Right renal pelvis (tissue), 4 donors: ENCODE results near the gene PAEP. TPM values are rescaled to one million over a fixed set of nuclear protein-coding genes. Genes with fewer than 3 reads are reported as not detected.
"Not testable (repeated sequence)": the region's sequence is repeated elsewhere in the genome, so short reads cannot be mapped to it uniquely, and the experiment has no call there.

Experiments
- DNase-seq, 4 donors: peaks; one replicate each; pipeline ENCODE4 v3.0.0-alpha.2; 2013; ENCODE audit warnings: low read depth in 4 of 4, low spot score in 3 of 4, missing footprints in 1 of 4
- polyA plus RNA-seq, 4 donors: library from polyadenylated mRNA; unstranded; fragments of 120-200 nt; gene quantifications; one replicate each; pipeline ENCODE4 v1.2.1, GENCODE V29; 2013; ENCODE audit not compliant: insufficient read length in 4 of 4

Gene PAEP
- polyA plus RNA-seq = under 1 TPM in 1 of 4 donors, not detected in 3; 0.12 TPM

- DNase-seq = no peak
Measured at GRCh38 chr9:135561391-135562234, at the start of gene PAEP. TSS of gene PAEP (plus strand) at chr9:135561756.

GRCh38 chr9:135512241-135512603 lies 49.3 kb upstream of the PAEP start:
- no peak for DNase-seq

- no peak for DNase-seq
Measured at GRCh38 chr9:135512904-135513303, 48.7 kb upstream of the PAEP start.

- DNase-seq = no peak
Measured at GRCh38 chr9:135513351-135513846, 48.2 kb upstream of the PAEP start.

- DNase-seq = not testable (repeated sequence)
Measured at GRCh38 chr9:135513906-135514305, 47.6 kb upstream of the PAEP start.

- no peak for DNase-seq
Measured at GRCh38 chr9:135514342-135515082, 47.0 kb upstream of the PAEP start.

- DNase-seq = no peak
Measured at GRCh38 chr9:135515083-135515951, 46.2 kb upstream of the PAEP start.

GRCh38 chr9:135516132-135516860 lies 45.3 kb upstream of the PAEP start:
- no peak for DNase-seq

- DNase-seq = no peak
Measured at GRCh38 chr9:135517407-135517822, 44.1 kb upstream of the PAEP start.

GRCh38 chr9:135519179-135519971 lies 42.2 kb upstream of the PAEP start:
- no peak for DNase-seq

- DNase-seq = no peak
Measured at GRCh38 chr9:135520916-135521607, 40.5 kb upstream of the PAEP start, which contains the start of gene LCN1. TSS of gene LCN1 (plus strand) at chr9:135521440. CDS start at chr9:135521498, 58 bp downstream.

- DNase-seq = no peak
Measured at GRCh38 chr9:135521608-135522095, 39.9 kb upstream of the PAEP start.

GRCh38 chr9:135522137-135522877 lies 39.2 kb upstream of the PAEP start:
- no peak for DNase-seq

- no peak for DNase-seq
Measured at GRCh38 chr9:135522931-135523330, 38.6 kb upstream of the PAEP start.

- DNase-seq = no peak
Measured at GRCh38 chr9:135523521-135524129, 37.9 kb upstream of the PAEP start.

GRCh38 chr9:135524130-135524861 lies 37.3 kb upstream of the PAEP start:
- no peak for DNase-seq
